HepG2 (cell line): ENCODE data around the gene PIP5KL1. TPM values are rescaled to one million over a fixed set of nuclear protein-coding genes. Genes with fewer than 3 reads are reported as not detected.

ENCODE experiments used
- BORCS8-MEF2B ChIP-seq: sonication (generic); formaldehyde crosslinking; IDR thresholded peaks from 2 replicates; pipeline ENCODE4 v1.8.0; 2022; ENCODE audit warnings: mild to moderate bottlenecking, missing genetic modification reagents
- BRD4 ChIP-seq: sonication (generic); formaldehyde crosslinking; IDR thresholded peaks from 2 replicates; pipeline ENCODE4 v1.4.0; 2020; ENCODE audit warnings: missing genetic modification reagents
- EP300 ChIP-seq, 3 experiments: sonication (generic) in 1 of 3; formaldehyde crosslinking in 1 of 3; IDR thresholded peaks; 2 replicates each; pipeline versions ENCODE4 v1.5.1 to v1.6.1; 2011 to 2020; ENCODE audit warnings: low read depth in 2 of 3, low read length in 2 of 3, borderline replicate concordance in 1 of 3, improper control_type of control experiment in 1 of 3, mild to moderate bottlenecking in 1 of 3, missing genetic modification reagents in 1 of 3, moderate library complexity in 1 of 3
- FOXK2 ChIP-seq: fragments of 450-650 bp; IDR thresholded peaks from 2 replicates; pipeline ENCODE4 v1.6.1; 2016
- GATA4 ChIP-seq: sonication (generic); IDR thresholded peaks from 2 replicates; pipeline ENCODE4 v1.6.1; 2016; ENCODE audit warnings: antibody characterized with exemption, low read depth, borderline replicate concordance
- IKZF1 ChIP-seq: fragments of 450-650 bp; IDR thresholded peaks from 2 replicates; pipeline ENCODE4 v1.7.1; 2016
- KLF6 ChIP-seq: IDR thresholded peaks from 2 replicates; pipeline ENCODE4 v1.8.0; 2016; ENCODE audit warnings: missing biosample characterization, missing genetic modification reagents
- MBNL3 ChIP-seq: fragments of 250-450 bp; sonication (Bioruptor Pico); conservative IDR thresholded peaks from 2 replicates; pipeline ENCODE4 v1.8.0; 2022; ENCODE audit warnings: mild to moderate bottlenecking, inconsistent platforms
- MIXL1 ChIP-seq: IDR thresholded peaks from 2 replicates; pipeline ENCODE4 v1.6.1; 2016
- NFE2L1 ChIP-seq: sonication (generic); formaldehyde crosslinking; IDR thresholded peaks from 2 replicates; pipeline ENCODE4 v1.4.0; 2020; ENCODE audit warnings: missing genetic modification reagents, mild to moderate bottlenecking, borderline replicate concordance
- POLR2A ChIP-seq, 2 experiments: IDR thresholded peaks; 2 replicates each; pipeline ENCODE4 v1.6.1; 2011; ENCODE audit warnings: low read depth in 2 of 2, low read length in 2 of 2, mild to moderate bottlenecking in 1 of 2, moderate library complexity in 1 of 2; ENCODE audit not compliant: insufficient read depth in 1 of 2
- RBFOX2 ChIP-seq: fragments of 200-400 bp; formaldehyde crosslinking; IDR thresholded peaks from 2 replicates; pipeline ENCODE4 v1.6.1; 2017; ENCODE audit warnings: low read depth, mild to moderate bottlenecking, low read length
- RNF2 ChIP-seq: fragments of 450-650 bp; conservative IDR thresholded peaks from 2 replicates; pipeline ENCODE4 v1.6.1; 2016; ENCODE audit warnings: low read depth
- SKIL ChIP-seq: sonication (generic); formaldehyde crosslinking; IDR thresholded peaks from 2 replicates; pipeline ENCODE4 v1.8.0; 2022; ENCODE audit warnings: missing genetic modification reagents, mild to moderate bottlenecking, moderate library complexity, borderline replicate concordance
- TBX3 ChIP-seq: fragments of 450-650 bp; IDR thresholded peaks from 2 replicates; pipeline ENCODE4 v1.6.1; 2017; ENCODE audit warnings: antibody characterized with exemption, mild to moderate bottlenecking, inconsistent platforms, borderline replicate concordance
- THAP9 ChIP-seq: sonication (generic); formaldehyde crosslinking; IDR thresholded peaks from 2 replicates; pipeline ENCODE4; 2020; ENCODE audit warnings: missing genetic modification reagents, mild to moderate bottlenecking, borderline replicate concordance
- TOE1 ChIP-seq: sonication (generic); formaldehyde crosslinking; IDR thresholded peaks from 2 replicates; pipeline ENCODE4 v1.4.0; 2020; ENCODE audit warnings: mild to moderate bottlenecking, missing genetic modification reagents
- U2AF2 ChIP-seq: fragments of 200-400 bp; formaldehyde crosslinking; IDR thresholded peaks from 2 replicates; pipeline ENCODE4 v1.6.1; 2017; ENCODE audit warnings: low read depth, mild to moderate bottlenecking, low read length
- ZFP1 ChIP-seq: IDR thresholded peaks from 2 replicates; pipeline ENCODE4 v1.6.1; 2016
- ZNF431 ChIP-seq: sonication (generic); formaldehyde crosslinking; IDR thresholded peaks from 2 replicates; pipeline ENCODE4 v1.9.0; 2022; ENCODE audit warnings: missing genetic modification reagents, low read depth, mild to moderate bottlenecking, borderline replicate concordance
- ZNF446 ChIP-seq: sonication (generic); formaldehyde crosslinking; IDR thresholded peaks from 2 replicates; pipeline ENCODE4 v1.5.0; 2020; ENCODE audit warnings: mild to moderate bottlenecking, missing genetic modification reagents
- ZNF557 ChIP-seq: sonication (generic); formaldehyde crosslinking; IDR thresholded peaks from 2 replicates; pipeline ENCODE4 v1.4.0; 2020; ENCODE audit warnings: missing genetic modification reagents
- ZNF580 ChIP-seq: IDR thresholded peaks from 2 replicates; pipeline ENCODE4 v1.6.1; 2016; ENCODE audit warnings: low read depth, borderline replicate concordance
- ZNF772 ChIP-seq: sonication (generic); formaldehyde crosslinking; IDR thresholded peaks from 2 replicates; pipeline ENCODE4 v1.5.0; 2020; ENCODE audit warnings: mild to moderate bottlenecking, missing genetic modification reagents
- polyA plus RNA-seq, 8 experiments: library from polyadenylated mRNA; depleted of rRNA in 3 of 8; stranded (reverse) in 7 of 8; unstranded in 1 of 8; fragments of >200 nt; fragmentation: Illumina TruSeq in 4 of 8; extraction: Trizol in 4 of 8; gene quantifications; 2 replicates each; pipeline versions ENCODE4 v1.2.1 to v1.2.3, GENCODE V29; 2011 to 2016; ENCODE audit warnings: low read depth in 4 of 8, missing spikeins in 1 of 8, mixed read lengths in 1 of 8; ENCODE audit not compliant: insufficient read depth in 1 of 8
- total RNA-seq, 5 experiments: library from RNA; depleted of rRNA; stranded (reverse); fragments of >200 nt; fragmentation: Illumina TruSeq; extraction: Trizol; gene quantifications; 2 replicates each; pipeline ENCODE4 v1.2.3, GENCODE V29; 2016; ENCODE audit warnings: low read depth in 1 of 5
- TF ChIP-seq, protein P1 (sequence below): sonication (generic); formaldehyde crosslinking; IDR thresholded peaks from 2 replicates; pipeline ENCODE4 v1.5.1; 2020; ENCODE audit warnings: missing genetic modification reagents, mild to moderate bottlenecking, borderline replicate concordance

Gene PIP5KL1
- total and polyA plus RNA-seq, 2 of the 13 experiments (the other 11 are each of a cell fraction or from before 2014, with no cell fraction given) = 0.20 to 0.49 TPM

GRCh38 chr9:127930231-127931091, at the start of gene PIP5KL1 (continued):
- no peak for TF ChIP-seq MBNL3
- TF ChIP-seq ZNF557 = no peak
- TF ChIP-seq ZNF431 = no peak
- no peak; the same call in 1 of the 2 replicates for TF ChIP-seq RNF2
- no peak for TF ChIP-seq ZNF580 (CRISPR knock-in tag)
- TF ChIP-seq TBX3 = no peak
- no peak for TF ChIP-seq U2AF2
- TF ChIP-seq NFE2L1 (CRISPR knock-in tag) = no peak
- TF ChIP-seq BRD4 (CRISPR knock-in tag) = no peak
- peak; percentile 61; the same call in 1 of the 2 replicates for TF ChIP-seq ZNF446 (CRISPR knock-in tag)
- TF ChIP-seq BORCS8-MEF2B (CRISPR knock-in tag) = no peak
- TF ChIP-seq KLF6 (CRISPR knock-in tag) = no peak
- TF ChIP-seq THAP9 (CRISPR knock-in tag) = no peak; the same call in 1 of the 2 replicates
- TF ChIP-seq MIXL1 (CRISPR knock-in tag) = no peak
- no peak for TF ChIP-seq FOXK2
- TF ChIP-seq GATA4 = no peak
- no peak for TF ChIP-seq ZFP1 (CRISPR knock-in tag)
- TF ChIP-seq ZNF772 (CRISPR knock-in tag) = no peak
- no peak for TF ChIP-seq TOE1
- TF ChIP-seq POLR2A (IDR thresholded peaks at IDR 0.05; ENCODE audit: insufficient read depth in 1 of 2, low read depth in 2 of 2, low read length in 2 of 2) = 0 out of 4 replicates have a peak, but pooled peaks of 1 of the 2 experiments have one; percentile 24
- TF ChIP-seq, protein P1, sequence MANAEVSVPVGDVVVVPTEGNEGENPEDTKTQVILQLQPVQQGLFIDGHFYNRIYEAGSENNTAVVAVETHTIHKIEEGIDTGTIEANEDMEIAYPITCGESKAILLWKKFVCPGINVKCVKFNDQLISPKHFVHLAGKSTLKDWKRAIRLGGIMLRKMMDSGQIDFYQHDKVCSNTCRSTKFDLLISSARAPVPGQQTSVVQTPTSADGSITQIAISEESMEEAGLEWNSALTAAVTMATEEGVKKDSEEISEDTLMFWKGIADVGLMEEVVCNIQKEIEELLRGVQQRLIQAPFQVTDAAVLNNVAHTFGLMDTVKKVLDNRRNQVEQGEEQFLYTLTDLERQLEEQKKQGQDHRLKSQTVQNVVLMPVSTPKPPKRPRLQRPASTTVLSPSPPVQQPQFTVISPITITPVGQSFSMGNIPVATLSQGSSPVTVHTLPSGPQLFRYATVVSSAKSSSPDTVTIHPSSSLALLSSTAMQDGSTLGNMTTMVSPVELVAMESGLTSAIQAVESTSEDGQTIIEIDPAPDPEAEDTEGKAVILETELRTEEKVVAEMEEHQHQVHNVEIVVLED (CRISPR knock-in tag) = no peak
- TF ChIP-seq SKIL (CRISPR knock-in tag) = no peak
- TF ChIP-seq RBFOX2 = peak; percentile 30; the same call in 1 of the 2 replicates
- no peak for TF ChIP-seq IKZF1
- TF ChIP-seq EP300 (IDR thresholded peaks at IDR 0.05; ENCODE audit: low read depth in 2 of 2, low read length in 2 of 2) = no peak
- TF ChIP-seq EP300 (CRISPR knock-in tag; IDR thresholded peaks at IDR 0.05; ENCODE audit: borderline replicate concordance) = no peak
